Measurements from ENCODE around the gene TAX1BP3. TPM values are rescaled to one million over a fixed set of nuclear protein-coding genes. Genes with fewer than 3 reads are reported as not detected.

Gene TAX1BP3
- total and polyA plus RNA-seq, 4 donors = 11.9 to 27.7 (median 20.0) TPM

- H3K4me1 ChIP-seq (ENCODE audit: control insufficient read depth in 4 of 4, insufficient read depth in 4 of 4, low read length in 3 of 4) = no peaks in the 10 kb centered on the region
- 95% methylated on average over 8 of the region's 8 CpGs for WGBS
- no peak overlapping the region for H3K27ac ChIP-seq (ENCODE audit: low read depth in 1 of 2, low read length in 2 of 2)
- TF ChIP-seq RXRA (IDR thresholded peaks at IDR 0.05) = no peak
- no peak for TF ChIP-seq NR2F2 (IDR thresholded peaks at IDR 0.05)
- TF ChIP-seq REST (IDR thresholded peaks at IDR 0.05) = no peak
- TF ChIP-seq TAF1 (conservative IDR thresholded peaks at IDR 0.05) = no peak
- TF ChIP-seq FOXA2 (IDR thresholded peaks at IDR 0.05) = no peak
- no peak for TF ChIP-seq EGR1 (IDR thresholded peaks at IDR 0.05; ENCODE audit: low read depth in 2 of 2)
- no peak for TF ChIP-seq CTCF (IDR thresholded peaks at IDR 0.05; ENCODE audit: low read depth, low read length, missing input control)
- no peak for TF ChIP-seq RAD21 (IDR thresholded peaks at IDR 0.05)
- TF ChIP-seq FOXA1 (IDR thresholded peaks at IDR 0.05) = no peak
- no peak for TF ChIP-seq YY1 (IDR thresholded peaks at IDR 0.05)
- TF ChIP-seq JUND (IDR thresholded peaks at IDR 0.05) = no peak
- TF ChIP-seq SP1 (IDR thresholded peaks at IDR 0.05) = no peak
- TF ChIP-seq ATF3 (IDR thresholded peaks at IDR 0.05) = no peak
- no peak for TF ChIP-seq MAX (IDR thresholded peaks at IDR 0.05)
- TF ChIP-seq HNF4A (conservative IDR thresholded peaks at IDR 0.05) = no peak
- DNase-seq (ENCODE audit: low spot score) = no peak
- H3K9me3 ChIP-seq (ENCODE audit: control insufficient read depth in 4 of 4, low read length in 3 of 4) = no peaks in the 10 kb centered on the region
- peaks cover 8 to 35% (median 27%) of the 10 kb centered on the region in 4 donors for H3K36me3 ChIP-seq (ENCODE audit: control insufficient read depth in 4 of 4, insufficient read depth in 3 of 4, low read depth in 1 of 4, low read length in 3 of 4)
- H3K4me3 ChIP-seq (ENCODE audit: low read depth in 1 of 3, low read length in 3 of 3) = no peak overlapping the region
- no peaks in the 10 kb centered on the region for H3K27me3 ChIP-seq (ENCODE audit: control insufficient read depth in 4 of 4, insufficient read depth in 4 of 4, low read length in 3 of 4)
- no peak overlapping the region for H3K9ac ChIP-seq (ENCODE audit: low read depth in 1 of 2, low read length in 2 of 2)
Measured at GRCh38 chr17:3715296-3715695, 46.9 kb upstream of the TAX1BP3 start.

GRCh38 chr17:3712811-3713463 lies 44.6 kb upstream of the TAX1BP3 start:
- no peak overlapping the region for H3K27ac ChIP-seq (ENCODE audit: low read depth in 1 of 2, low read length in 2 of 2)
- TF ChIP-seq TAF1 (conservative IDR thresholded peaks at IDR 0.05) (no peak), RXRA (IDR thresholded peaks at IDR 0.05) (no peak), CTCF (IDR thresholded peaks at IDR 0.05; ENCODE audit: low read depth, low read length, missing input control) (no peak), NR2F2 (IDR thresholded peaks at IDR 0.05) (no peak), HNF4A (conservative IDR thresholded peaks at IDR 0.05) (no peak), RAD21 (IDR thresholded peaks at IDR 0.05) (no peak), HNF4G (IDR thresholded peaks at IDR 0.05) (no peak), FOXA1 (IDR thresholded peaks at IDR 0.05) (no peak), GABPA (IDR thresholded peaks at IDR 0.05 in 1 of 2, conservative IDR thresholded peaks at IDR 0.05 in 1 of 2) (no peak), YY1 (IDR thresholded peaks at IDR 0.05) (no peak), EGR1 (IDR thresholded peaks at IDR 0.05; ENCODE audit: low read depth in 2 of 2) (no peak), SP1 (IDR thresholded peaks at IDR 0.05) (no peak), JUND (IDR thresholded peaks at IDR 0.05) (no peak), ATF3 (IDR thresholded peaks at IDR 0.05) (no peak), REST (IDR thresholded peaks at IDR 0.05) (no peak)

More at GRCh38 chr17:3712811-3713463, 44.6 kb upstream of the TAX1BP3 start:
- Histone ChIP-seq H3K4me1 (ENCODE audit: control insufficient read depth in 4 of 4, insufficient read depth in 4 of 4, low read length in 3 of 4) (no peaks in the 10 kb centered on the region), H3K9me3 (ENCODE audit: control insufficient read depth in 4 of 4, low read length in 3 of 4) (no peaks in the 10 kb centered on the region), H3K4me3 (ENCODE audit: low read depth in 1 of 3, low read length in 3 of 3) (no peak overlapping the region), H3K36me3 (ENCODE audit: control insufficient read depth in 4 of 4, insufficient read depth in 3 of 4, low read depth in 1 of 4, low read length in 3 of 4) (peaks cover 8 to 31% (median 23%) of the 10 kb centered on the region in 4 donors), H3K27me3 (ENCODE audit: control insufficient read depth in 4 of 4, insufficient read depth in 4 of 4, low read length in 3 of 4) (no peaks in the 10 kb centered on the region), H3K9ac (ENCODE audit: low read depth in 1 of 2, low read length in 2 of 2) (no peak overlapping the region)
- DNase-seq (ENCODE audit: low spot score) = no peak
- WGBS = 82% methylated on average over 13 of the region's 13 CpGs

All from liver (tissue), 9 donors.